ENCODE data around the gene NKIRAS2. TPM values are rescaled to one million over a fixed set of nuclear protein-coding genes. Genes with fewer than 3 reads are reported as not detected.

Gene NKIRAS2
- 48.6 and 51.8 TPM in 2 replicates for total RNA-seq (2014; rRNA removed; shearing (Covaris generic))

GRCh38 chr17:42019509-42020404 lies at the start of gene NKIRAS2:
TSS of gene NKIRAS2 (plus strand) at chr17:42020090. CDS start at chr17:42021578, 1,488 bp downstream.
- peak; percentile 84 for DNase-seq (ENCODE audit: low spot score)

GRCh38 chr17:41970901-41971331 lies 49.0 kb upstream of the NKIRAS2 start:
- no peak for DNase-seq (ENCODE audit: low spot score)

- no peak for DNase-seq (ENCODE audit: low spot score)
These were observed 48.0 kb upstream of the NKIRAS2 start for GRCh38 chr17:41971721-41972523.

- DNase-seq (ENCODE audit: low spot score) = no peak
These were observed 47.1 kb upstream of the NKIRAS2 start for GRCh38 chr17:41972571-41973407.

GRCh38 chr17:41973408-41973811 lies 46.5 kb upstream of the NKIRAS2 start:
- DNase-seq (ENCODE audit: low spot score) = no peak

- DNase-seq (ENCODE audit: low spot score) = no peak
These were observed 45.9 kb upstream of the NKIRAS2 start for GRCh38 chr17:41974031-41974430.

GRCh38 chr17:41974658-41975057 lies 45.2 kb upstream of the NKIRAS2 start:
- no peak for DNase-seq (ENCODE audit: low spot score)

GRCh38 chr17:41975099-41976083 lies 44.5 kb upstream of the NKIRAS2 start:
- peak; percentile 31 for DNase-seq (ENCODE audit: low spot score)

- no peak for DNase-seq (ENCODE audit: low spot score)
These were observed 43.6 kb upstream of the NKIRAS2 start for GRCh38 chr17:41976142-41976768.

GRCh38 chr17:41977991-41978390 lies 41.9 kb upstream of the NKIRAS2 start:
- no peak for DNase-seq (ENCODE audit: low spot score)

- DNase-seq (ENCODE audit: low spot score) = peak; percentile 71
These were observed 37.7 kb upstream of the NKIRAS2 start for GRCh38 chr17:41982026-41982760.

GRCh38 chr17:41984454-41984853 lies 35.4 kb upstream of the NKIRAS2 start:
- DNase-seq (ENCODE audit: low spot score) = no peak

- DNase-seq (ENCODE audit: low spot score) = no peak
These were observed 34.0 kb upstream of the NKIRAS2 start for GRCh38 chr17:41985919-41986318.

GRCh38 chr17:41986634-41987033 lies 33.3 kb upstream of the NKIRAS2 start:
- no peak for DNase-seq (ENCODE audit: low spot score)

- DNase-seq (ENCODE audit: low spot score) = no peak
These were observed 32.2 kb upstream of the NKIRAS2 start for GRCh38 chr17:41987642-41988041.

- no peak for DNase-seq (ENCODE audit: low spot score)
These were observed 31.5 kb upstream of the NKIRAS2 start for GRCh38 chr17:41988418-41988817.

- DNase-seq (ENCODE audit: low spot score) = no peak
These were observed 30.0 kb upstream of the NKIRAS2 start for GRCh38 chr17:41989702-41990419.

- DNase-seq (ENCODE audit: low spot score) = no peak
These were observed 27.3 kb upstream of the NKIRAS2 start for GRCh38 chr17:41992576-41992975.

- no peak for DNase-seq (ENCODE audit: low spot score)
These were observed 23.1 kb upstream of the NKIRAS2 start for GRCh38 chr17:41996855-41997164.
